ENCODE results near the gene TNP1.

TNP1 gene

DNA sequence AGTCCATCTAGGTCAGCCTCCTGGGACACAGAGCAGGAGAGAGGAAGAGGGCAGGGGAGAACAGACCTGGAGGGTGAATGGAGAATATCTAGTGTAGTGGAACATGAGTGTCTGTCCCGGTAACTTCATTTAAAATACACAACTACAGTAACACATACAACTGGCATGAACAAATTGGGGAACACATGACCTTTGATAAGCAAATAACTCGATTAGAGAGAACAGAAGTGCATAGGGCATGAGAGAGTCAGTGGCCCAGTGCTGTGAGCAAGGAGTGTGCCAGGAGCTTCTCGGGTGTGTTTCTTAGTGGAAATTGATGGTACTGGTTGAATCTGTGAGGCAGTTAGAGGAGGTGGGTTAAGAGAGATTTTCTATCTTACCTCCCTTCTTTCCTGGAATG lies 40.8 kb downstream of the TNP1 start:
- H3K36me3 ChIP-seq (ENCODE audit: insufficient read depth, low read length) = no peaks in the 10 kb centered on the region
- no peaks in the 10 kb centered on the region for H3K27me3 ChIP-seq (ENCODE audit: insufficient read depth, low read length)
- H2AFZ ChIP-seq (ENCODE audit: low read depth, low read length) = no peak overlapping the region
- H3K4me1 ChIP-seq (ENCODE audit: insufficient read depth, low read length) = no peaks in the 10 kb centered on the region
- H3K4me3 ChIP-seq (ENCODE audit: low read length) = no peak overlapping the region
- no peaks in the 10 kb centered on the region for H3K9me3 ChIP-seq (ENCODE audit: low read length)

DNA sequence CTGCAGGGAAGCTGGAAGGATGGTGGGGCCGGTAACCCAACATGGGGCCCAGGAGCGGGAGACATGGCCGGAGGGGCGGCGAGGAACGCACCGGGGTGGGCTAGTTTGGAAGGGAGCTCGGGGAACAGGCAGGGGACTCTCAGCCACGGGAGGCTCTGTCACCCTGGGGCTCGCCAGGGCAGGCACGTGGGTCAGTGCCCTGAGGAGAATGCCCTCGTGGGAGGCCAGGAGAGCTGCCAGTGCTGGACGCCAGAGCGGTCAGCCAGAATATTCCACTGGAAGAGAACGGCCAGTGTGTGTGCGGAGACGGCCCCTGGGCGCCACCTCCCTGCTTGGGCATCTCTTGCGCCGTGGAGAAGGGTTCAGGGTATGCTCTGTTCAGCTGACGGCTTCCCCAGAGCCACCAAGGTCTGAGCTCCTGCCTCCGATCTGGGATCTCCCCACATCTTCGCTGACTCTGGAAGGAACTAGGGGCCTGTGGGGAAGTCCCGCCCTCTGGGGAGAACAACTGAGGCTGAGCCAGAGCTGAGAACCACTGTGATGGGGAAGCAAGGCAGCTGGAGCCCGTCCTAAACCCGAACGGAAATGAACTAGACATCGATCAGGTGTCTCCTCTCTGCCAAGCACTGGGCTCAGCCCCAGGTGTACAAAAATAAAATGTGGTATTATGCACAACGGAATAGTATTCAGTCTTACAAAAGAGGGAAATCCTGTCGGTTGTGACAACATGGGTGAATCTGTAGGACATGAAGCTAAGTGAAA lies 49.3 kb downstream of the TNP1 start:
- H3K4me3 ChIP-seq (ENCODE audit: low read length) = no peak overlapping the region
- H3K9me3 ChIP-seq (ENCODE audit: low read length) = no peaks in the 10 kb centered on the region
- H3K4me1 ChIP-seq (ENCODE audit: insufficient read depth, low read length) = no peaks in the 10 kb centered on the region
- no peak overlapping the region for H2AFZ ChIP-seq (ENCODE audit: low read depth, low read length)
- H3K36me3 ChIP-seq (ENCODE audit: insufficient read depth, low read length) = no peaks in the 10 kb centered on the region
- H3K27me3 ChIP-seq (ENCODE audit: insufficient read depth, low read length) = no peaks in the 10 kb centered on the region

Measured in neuron (in vitro differentiated cells).